Measurements from ENCODE around the gene EIF4E2.

- TF ChIP-seq, protein P1, sequence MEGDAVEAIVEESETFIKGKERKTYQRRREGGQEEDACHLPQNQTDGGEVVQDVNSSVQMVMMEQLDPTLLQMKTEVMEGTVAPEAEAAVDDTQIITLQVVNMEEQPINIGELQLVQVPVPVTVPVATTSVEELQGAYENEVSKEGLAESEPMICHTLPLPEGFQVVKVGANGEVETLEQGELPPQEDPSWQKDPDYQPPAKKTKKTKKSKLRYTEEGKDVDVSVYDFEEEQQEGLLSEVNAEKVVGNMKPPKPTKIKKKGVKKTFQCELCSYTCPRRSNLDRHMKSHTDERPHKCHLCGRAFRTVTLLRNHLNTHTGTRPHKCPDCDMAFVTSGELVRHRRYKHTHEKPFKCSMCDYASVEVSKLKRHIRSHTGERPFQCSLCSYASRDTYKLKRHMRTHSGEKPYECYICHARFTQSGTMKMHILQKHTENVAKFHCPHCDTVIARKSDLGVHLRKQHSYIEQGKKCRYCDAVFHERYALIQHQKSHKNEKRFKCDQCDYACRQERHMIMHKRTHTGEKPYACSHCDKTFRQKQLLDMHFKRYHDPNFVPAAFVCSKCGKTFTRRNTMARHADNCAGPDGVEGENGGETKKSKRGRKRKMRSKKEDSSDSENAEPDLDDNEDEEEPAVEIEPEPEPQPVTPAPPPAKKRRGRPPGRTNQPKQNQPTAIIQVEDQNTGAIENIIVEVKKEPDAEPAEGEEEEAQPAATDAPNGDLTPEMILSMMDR (IDR thresholded peaks at IDR 0.05), result no peak
- no peak for TF ChIP-seq POLR2A (IDR thresholded peaks at IDR 0.05)
Observed at GRCh38 chr2:232578626-232579025, 28.1 kb downstream of the EIF4E2 start.
